Esophagus muscularis mucosa (tissue), 3 donors: ENCODE measurements around the gene QPRT.

ENCODE experiments used
- POLR2A ChIP-seq: fragments of 450-650 bp; IDR thresholded peaks from one replicate; pipeline ENCODE4 v1.6.1; 2017; ENCODE audit warnings: antibody characterized with exemption, moderate library complexity, mild to moderate bottlenecking, low read depth
- POLR2AphosphoS5 ChIP-seq, 2 donors: sonication (generic); formaldehyde crosslinking; IDR thresholded peaks; one replicate each; pipeline ENCODE4 v1.6.1; 2017; ENCODE audit warnings: antibody characterized with exemption in 2 of 2
- TF ChIP-seq, protein P1 (sequence below), 3 experiments: fragments of 200-600 bp in 2 of 3; fragments of 450-650 bp in 1 of 3; sonication (generic) in 2 of 3; IDR thresholded peaks; one replicate each; pipeline ENCODE4 v1.5.1; 2017 to 2019; ENCODE audit warnings: antibody characterized with exemption in 3 of 3, mild to moderate bottlenecking in 2 of 3, moderate library complexity in 1 of 3

DNA sequence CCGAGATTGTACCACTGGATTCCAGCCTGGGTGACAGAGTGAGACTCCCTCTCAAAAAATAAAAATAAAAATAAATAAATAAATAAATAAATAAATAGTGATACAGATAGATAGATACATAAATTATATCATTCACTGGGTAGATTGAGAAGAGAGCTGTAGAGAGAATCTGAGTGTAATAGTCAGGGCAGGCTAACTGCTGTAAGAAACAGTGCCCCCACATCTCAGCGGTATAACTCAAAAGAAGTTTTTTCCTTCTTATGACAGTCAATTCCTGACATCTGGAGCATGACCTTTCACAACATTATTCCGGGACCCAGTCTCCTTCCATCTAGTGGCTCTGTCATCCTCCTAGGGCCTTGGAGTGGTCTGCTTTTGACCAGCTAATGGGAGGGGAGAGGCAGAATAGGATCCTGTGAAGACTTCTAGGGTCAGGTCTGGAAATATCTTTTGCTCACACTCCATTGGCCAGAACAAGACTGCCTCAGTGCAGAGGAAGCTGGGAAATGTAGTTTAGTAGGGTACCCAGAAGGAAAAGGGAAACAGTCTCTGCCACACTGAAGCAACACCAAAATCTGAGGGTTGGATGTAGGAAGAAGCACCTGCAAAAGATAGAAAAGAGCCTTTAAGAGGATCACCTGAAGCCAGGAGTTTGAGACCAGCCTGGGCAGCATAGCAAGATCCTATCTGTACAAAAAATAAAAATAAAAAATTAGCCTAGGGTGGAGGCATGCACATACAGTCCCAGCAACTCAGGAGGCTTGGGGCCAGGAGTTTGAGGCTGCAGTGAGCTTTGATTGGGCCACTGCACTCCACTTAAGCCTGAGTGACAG, 3.0 kb upstream of the QPRT start:
- TF ChIP-seq, protein P1, sequence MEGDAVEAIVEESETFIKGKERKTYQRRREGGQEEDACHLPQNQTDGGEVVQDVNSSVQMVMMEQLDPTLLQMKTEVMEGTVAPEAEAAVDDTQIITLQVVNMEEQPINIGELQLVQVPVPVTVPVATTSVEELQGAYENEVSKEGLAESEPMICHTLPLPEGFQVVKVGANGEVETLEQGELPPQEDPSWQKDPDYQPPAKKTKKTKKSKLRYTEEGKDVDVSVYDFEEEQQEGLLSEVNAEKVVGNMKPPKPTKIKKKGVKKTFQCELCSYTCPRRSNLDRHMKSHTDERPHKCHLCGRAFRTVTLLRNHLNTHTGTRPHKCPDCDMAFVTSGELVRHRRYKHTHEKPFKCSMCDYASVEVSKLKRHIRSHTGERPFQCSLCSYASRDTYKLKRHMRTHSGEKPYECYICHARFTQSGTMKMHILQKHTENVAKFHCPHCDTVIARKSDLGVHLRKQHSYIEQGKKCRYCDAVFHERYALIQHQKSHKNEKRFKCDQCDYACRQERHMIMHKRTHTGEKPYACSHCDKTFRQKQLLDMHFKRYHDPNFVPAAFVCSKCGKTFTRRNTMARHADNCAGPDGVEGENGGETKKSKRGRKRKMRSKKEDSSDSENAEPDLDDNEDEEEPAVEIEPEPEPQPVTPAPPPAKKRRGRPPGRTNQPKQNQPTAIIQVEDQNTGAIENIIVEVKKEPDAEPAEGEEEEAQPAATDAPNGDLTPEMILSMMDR (IDR thresholded peaks at IDR 0.05): no peak
- TF ChIP-seq POLR2A: no peak
- TF ChIP-seq POLR2AphosphoS5 (IDR thresholded peaks at IDR 0.05): no peak
